ENCODE results near the gene RDM1.
"Not testable (repeated sequence)": the region's sequence is repeated elsewhere in the genome, so short reads cannot be mapped to it uniquely, and the experiment has no call there.

RDM1 gene

GRCh38 chr17:35900280-35900679 is 30.3 kb downstream of the RDM1 start:
- no peak for DNase-seq (ENCODE audit: low read depth, low spot score)

DNA sequence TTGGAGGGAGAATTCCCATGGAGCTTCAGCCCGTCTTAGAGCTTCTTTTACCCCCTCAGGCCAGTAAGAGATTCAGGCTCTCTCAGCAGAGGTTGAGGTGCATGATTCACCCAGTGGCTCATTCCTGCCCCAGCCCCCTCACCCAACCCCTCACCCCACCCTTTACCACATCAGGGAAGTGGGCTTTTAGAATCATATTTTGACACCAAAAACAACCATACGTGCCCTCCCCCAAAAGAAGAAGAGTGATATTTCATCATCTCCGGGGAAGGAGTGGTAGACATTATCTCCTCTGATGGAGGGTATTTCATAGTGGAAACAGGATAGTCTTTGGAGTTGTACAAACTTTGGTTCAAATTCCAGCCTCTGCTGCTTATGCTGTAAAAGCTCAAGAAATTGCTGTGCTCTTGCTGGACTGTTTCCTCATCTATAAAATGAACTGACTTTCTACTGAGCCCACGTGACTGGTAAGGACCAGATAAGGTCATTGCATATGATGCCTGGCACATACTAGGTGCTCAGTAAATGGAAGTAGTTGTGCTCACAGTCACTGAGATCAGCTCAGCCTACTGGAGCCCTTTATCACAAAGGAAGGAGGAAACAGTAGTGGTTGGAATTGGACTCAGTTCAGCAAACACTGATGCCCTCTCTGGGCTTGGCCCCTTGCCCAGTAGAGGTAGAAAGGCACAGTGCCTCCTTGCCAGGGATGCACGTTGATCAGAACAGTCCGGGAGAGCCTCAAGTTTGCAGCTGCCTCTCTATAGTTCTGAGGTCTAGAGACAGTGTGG is 32.1 kb downstream of the RDM1 start:
- no peak for DNase-seq (ENCODE audit: low read depth, low spot score)

DNA sequence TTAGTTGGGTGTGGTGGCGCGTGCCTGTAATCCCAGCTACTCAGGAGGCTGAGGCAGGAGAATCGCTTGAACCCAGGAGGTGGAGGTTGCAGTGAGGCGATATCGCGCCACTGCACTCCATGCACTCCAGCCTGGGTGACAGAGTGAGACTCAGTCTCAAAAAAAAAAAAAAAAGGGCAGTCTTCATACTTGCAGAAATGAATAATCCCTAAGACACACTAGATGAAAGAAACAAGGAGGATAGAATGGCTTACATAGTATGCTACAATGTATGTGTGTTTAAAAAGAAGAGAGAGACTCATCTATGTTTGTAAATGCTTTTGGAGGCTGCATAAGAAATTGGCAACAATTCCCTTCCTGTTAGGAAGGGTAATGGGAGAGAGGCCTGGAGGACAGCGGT is 32.8 kb downstream of the RDM1 start:
- DNase-seq (ENCODE audit: low read depth, low spot score), result not testable (repeated sequence)

GRCh38 chr17:35895636-35896587 is 34.7 kb downstream of the RDM1 start:
- DNase-seq (ENCODE audit: low read depth, low spot score), result no peak

DNA sequence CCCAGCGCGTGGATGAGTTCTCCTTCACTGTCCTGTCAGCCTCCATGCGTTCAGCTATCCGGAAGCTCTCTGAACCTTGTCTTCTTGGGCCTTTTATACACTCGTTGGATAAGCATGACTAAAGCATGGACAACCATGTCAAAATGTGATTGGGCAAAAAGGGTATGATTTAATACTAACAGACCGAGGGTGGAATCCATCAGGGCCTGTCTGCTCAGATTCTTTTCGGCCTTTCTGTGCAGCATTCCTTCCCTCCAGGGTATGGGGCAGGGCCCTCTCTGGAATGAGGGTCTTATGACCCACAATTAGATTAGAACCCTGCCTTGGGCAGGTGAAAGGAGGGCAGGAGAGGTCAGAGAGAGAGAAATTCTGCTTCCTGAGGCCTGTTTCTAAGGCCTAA is 36.4 kb downstream of the RDM1 start:
- no peak for DNase-seq (ENCODE audit: low read depth, low spot score)

- no peak for DNase-seq (ENCODE audit: low read depth, low spot score)
These were observed 36.8 kb downstream of the RDM1 start for GRCh38 chr17:35893751-35894150.

- DNase-seq (ENCODE audit: low read depth, low spot score), result no peak
These were observed 38.2 kb downstream of the RDM1 start for GRCh38 chr17:35892091-35893035.

GRCh38 chr17:35891269-35891668 is 39.3 kb downstream of the RDM1 start:
- no peak for DNase-seq (ENCODE audit: low read depth, low spot score)

DNA sequence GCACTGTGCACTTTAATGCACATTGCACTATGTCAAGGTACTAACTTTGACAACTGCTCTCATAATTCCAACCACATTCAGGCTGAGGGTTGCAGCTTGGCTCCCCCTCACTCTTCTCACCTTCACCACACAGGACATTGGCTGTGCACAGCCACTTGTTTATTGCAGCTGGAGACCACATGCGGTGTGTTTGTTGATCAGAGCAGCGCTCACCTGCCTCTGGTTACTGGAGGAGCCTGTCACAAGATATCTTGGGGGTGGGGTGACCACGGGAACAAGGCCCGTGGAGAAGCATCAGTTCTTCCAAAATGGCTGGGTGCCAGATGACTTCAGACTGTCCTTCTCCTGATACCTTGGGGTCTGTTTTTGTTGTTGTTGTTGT is 39.8 kb downstream of the RDM1 start:
- no peak for DNase-seq (ENCODE audit: low read depth, low spot score)

GRCh38 chr17:35889818-35890773 is 40.5 kb downstream of the RDM1 start:
- DNase-seq (ENCODE audit: low read depth, low spot score), result peak; percentile 29

DNA sequence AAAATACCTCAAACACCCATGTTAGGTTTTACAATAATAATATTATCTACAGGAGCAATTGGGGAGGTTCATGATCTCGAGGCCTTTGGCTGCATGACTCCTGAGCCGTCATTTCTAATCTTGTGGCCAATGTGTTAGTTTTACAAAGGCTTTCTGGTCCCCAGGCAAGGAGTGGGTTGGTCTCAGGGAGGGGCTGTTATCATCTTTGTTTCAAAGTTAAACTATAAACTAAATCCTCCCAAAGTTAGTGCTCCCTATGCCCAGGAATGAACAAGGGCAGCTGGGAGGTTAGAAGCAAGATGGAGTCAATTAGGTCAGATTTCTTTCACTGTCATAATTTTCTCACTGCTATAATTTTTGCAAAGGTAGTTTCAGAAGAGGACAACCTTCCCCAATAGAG is 41.3 kb downstream of the RDM1 start:
- DNase-seq (ENCODE audit: low read depth, low spot score), result no peak

GRCh38 chr17:35879773-35880654 is 50.6 kb downstream of the RDM1 start, which contains the start of gene CCL5:
CCL5 (minus strand) TSS chr17:35880360.
- DNase-seq (ENCODE audit: low read depth, low spot score), result no peak

DNA sequence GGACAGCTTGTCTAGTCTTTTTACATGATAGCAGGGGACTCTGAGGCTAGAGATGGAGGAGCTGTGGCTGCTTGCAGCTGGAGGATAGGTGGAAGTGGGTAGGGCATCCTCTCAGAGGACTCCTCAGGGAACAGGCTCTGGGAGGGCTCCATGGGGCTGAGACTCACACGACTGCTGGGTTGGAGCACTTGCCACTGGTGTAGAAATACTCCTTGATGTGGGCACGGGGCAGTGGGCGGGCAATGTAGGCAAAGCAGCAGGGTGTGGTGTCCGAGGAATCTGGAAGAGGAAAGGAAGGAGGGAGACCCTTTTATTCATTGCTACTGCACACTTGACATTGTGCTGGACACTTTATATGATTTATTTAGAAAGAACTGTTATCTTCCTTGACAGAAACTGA is 52.2 kb downstream of the RDM1 start:
- DNase-seq (ENCODE audit: low read depth, low spot score), result no peak

GRCh38 chr17:35877345-35878029 is 53.1 kb downstream of the RDM1 start:
- no peak for DNase-seq (ENCODE audit: low read depth, low spot score)

GRCh38 chr17:35876534-35876933 is 54.0 kb downstream of the RDM1 start:
- no peak for DNase-seq (ENCODE audit: low read depth, low spot score)

DNA sequence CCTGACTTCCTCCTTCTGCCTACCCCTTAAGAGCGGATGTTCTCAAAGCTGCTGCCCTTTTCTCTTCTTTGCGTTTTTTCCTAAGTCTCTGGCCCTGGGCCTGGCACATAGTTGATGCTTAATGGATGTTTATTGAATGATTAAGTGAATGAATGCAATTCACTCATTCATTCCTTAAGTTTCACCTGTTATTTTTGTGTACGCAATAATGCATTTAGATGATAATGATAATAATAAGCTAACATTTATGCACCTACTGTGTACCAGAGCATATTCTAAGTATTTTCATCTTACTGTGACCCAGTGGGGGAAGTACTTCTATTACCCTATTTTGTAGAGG is 54.8 kb downstream of the RDM1 start:
- DNase-seq (ENCODE audit: low read depth, low spot score), result no peak

- DNase-seq (ENCODE audit: low read depth, low spot score), result no peak
These were observed 55.3 kb downstream of the RDM1 start for GRCh38 chr17:35875072-35875799.

Data from smooth muscle cell of the brain vasculature (primary cell).